H1 (cell line): ENCODE results near the gene SRR. TPM values are rescaled to one million over a fixed set of nuclear protein-coding genes. Genes with fewer than 3 reads are reported as not detected.

Source experiments
- CTCF ChIA-PET: fragments of 300-600 bp; sonication (Branson Sonifier 250); formaldehyde crosslinking; loops from one replicate; lab custom pipeline; 2021; ENCODE audit not compliant: partially characterized antibody; lab: Charles Lee
- POLR2A ChIA-PET: fragments of 300-600 bp; sonication (Branson Sonifier 250); formaldehyde crosslinking; loops from one replicate; lab custom pipeline; 2021; ENCODE audit warnings: inconsistent platforms; ENCODE audit not compliant: partially characterized antibody; lab: Charles Lee
- DNase-seq, 2 experiments: peaks; one replicate each; pipeline versions ENCODE4 v3.0.0 to v3.0.0-alpha.2; 2010 to 2022; ENCODE audit warnings: low spot score in 2 of 2, low read depth in 1 of 2, mixed read lengths in 1 of 2
- FAIRE-seq: peaks from 2 replicates; lab custom pipeline; 2011; peaks lifted over from hg19 to GRCh38; lab: Jason Lieb, UNC
- H2AFZ ChIP-seq: 2 replicates; pipeline ENCODE4 v1.8.1; 2012; ENCODE audit warnings: low read length, inconsistent platforms
- H2AK5ac ChIP-seq: 2 replicates; pipeline ENCODE4 v1.6.1; 2013; ENCODE audit warnings: low read depth, low read length
- H2BK120ac ChIP-seq: replicated peaks from 2 replicates; pipeline ENCODE3; 2013; ENCODE audit warnings: low read depth, low read length, inconsistent platforms
- H2BK12ac ChIP-seq: 2 replicates; pipeline ENCODE4 v1.6.1; 2013; ENCODE audit warnings: low read depth, low read length
- H2BK15ac ChIP-seq: 2 replicates; pipeline ENCODE4 v1.6.1; 2013; ENCODE audit warnings: low read length
- H2BK20ac ChIP-seq: 2 replicates; pipeline ENCODE4 v1.6.1; 2013; ENCODE audit warnings: low read length
- H2BK5ac ChIP-seq: 2 replicates; pipeline ENCODE4 v1.6.1; 2013; ENCODE audit warnings: low read depth, low read length
- H3K14ac ChIP-seq: 2 replicates; pipeline ENCODE4 v1.6.1; 2013; ENCODE audit warnings: inconsistent platforms; ENCODE audit not compliant: insufficient read length
- H3K18ac ChIP-seq: 2 replicates; pipeline ENCODE4 v1.6.1; 2013; ENCODE audit warnings: low read length; ENCODE audit errors: extremely low read depth
- H3K23ac ChIP-seq: 2 replicates; pipeline ENCODE4 v1.6.1; 2013; ENCODE audit warnings: inconsistent platforms; ENCODE audit not compliant: insufficient read length
- H3K23me2 ChIP-seq: 2 replicates; pipeline ENCODE4 v1.6.1; 2013; ENCODE audit warnings: low read depth, low read length
- H3K27ac ChIP-seq: 2 replicates; pipeline ENCODE4 v1.6.1; 2011; ENCODE audit warnings: low read depth, low read length, inconsistent platforms
- H3K27me3 ChIP-seq, 4 experiments: replicated peaks in 1 of 4; 1 replicate in 1 of 4; 2 replicates in 3 of 4; pipeline versions ENCODE4 v1.6.1 to v1.8.1; 2011 to 2013; ENCODE audit warnings: low read length in 3 of 4, mild to moderate bottlenecking in 3 of 4, inconsistent platforms in 2 of 4, mixed read lengths in 2 of 4, moderate library complexity in 1 of 4; ENCODE audit not compliant: control insufficient read depth in 3 of 4, insufficient read depth in 3 of 4; ENCODE audit errors: extremely low read depth in 1 of 4
- H3K36me3 ChIP-seq, 4 experiments: 2 replicates each; pipeline versions ENCODE4 v1.6.1 to v1.8.1; 2011 to 2013; ENCODE audit warnings: mild to moderate bottlenecking in 4 of 4, low read length in 3 of 4, moderate library complexity in 2 of 4, control low read depth in 1 of 4, inconsistent platforms in 1 of 4; ENCODE audit not compliant: insufficient read depth in 4 of 4, control insufficient read depth in 2 of 4
- H3K4ac ChIP-seq: replicated peaks from 2 replicates; pipeline ENCODE3; 2013; ENCODE audit warnings: low read length, low read depth, mixed read lengths, inconsistent platforms; ENCODE audit not compliant: insufficient read length
- H3K4me1 ChIP-seq, 4 experiments: replicated peaks in 1 of 4; 1 replicate in 1 of 4; 2 replicates in 3 of 4; pipeline versions ENCODE4 v1.6.1 to v1.8.1; 2011 to 2013; ENCODE audit warnings: low read length in 3 of 4, inconsistent platforms in 2 of 4, mixed read lengths in 1 of 4; ENCODE audit not compliant: insufficient read depth in 4 of 4, control insufficient read depth in 3 of 4
- H3K4me2 ChIP-seq, 2 experiments: 2 replicates each; pipeline versions ENCODE4 v1.6.1 to v1.8.1; 2011 to 2013; ENCODE audit warnings: low read depth in 2 of 2, low read length in 2 of 2, control low read depth in 1 of 2, inconsistent platforms in 1 of 2, mild to moderate bottlenecking in 1 of 2; ENCODE audit not compliant: insufficient read depth in 1 of 2
- H3K4me3 ChIP-seq, 4 experiments: fragments of 200-600, 300-600 bp in 1 of 4; sonication (generic), shearing (Covaris generic), sonication (Bioruptor Twin) in 1 of 4; 2 replicates each; pipeline versions ENCODE4 v1.5.1 to v1.8.1; 2011 to 2016; ENCODE audit warnings: low read length in 4 of 4, low read depth in 3 of 4, control low read depth in 2 of 4, inconsistent platforms in 2 of 4, mild to moderate bottlenecking in 2 of 4, mixed read lengths in 1 of 4, moderate library complexity in 1 of 4; ENCODE audit not compliant: insufficient read depth in 2 of 4; ENCODE audit errors: extremely low read depth in 1 of 4
- H3K56ac ChIP-seq: replicated peaks from 2 replicates; pipeline ENCODE3; 2013; ENCODE audit warnings: low read depth, mild to moderate bottlenecking, mixed read lengths, low read length, inconsistent platforms; ENCODE audit not compliant: insufficient read length
- H3K79me1 ChIP-seq: 2 replicates; pipeline ENCODE4 v1.6.1; 2013; ENCODE audit warnings: low read depth, low read length, control low read depth
- H3K79me2 ChIP-seq, 2 experiments: 2 replicates each; pipeline versions ENCODE4 v1.6.1 to v1.8.1; 2012 to 2013; ENCODE audit warnings: low read length in 2 of 2, mild to moderate bottlenecking in 2 of 2, inconsistent platforms in 1 of 2; ENCODE audit not compliant: insufficient read depth in 2 of 2, control insufficient read depth in 1 of 2
- H3K9ac ChIP-seq, 4 experiments: replicated peaks in 1 of 4; 1 replicate in 1 of 4; 2 replicates in 3 of 4; pipeline versions ENCODE4 v1.6.1 to v1.8.1; 2011 to 2013; ENCODE audit warnings: low read depth in 3 of 4, low read length in 3 of 4, control low read depth in 2 of 4, mild to moderate bottlenecking in 2 of 4, moderate library complexity in 2 of 4, inconsistent platforms in 1 of 4; ENCODE audit errors: extremely low read depth in 1 of 4
- H3K9me3 ChIP-seq, 2 experiments: 2 replicates each; pipeline versions ENCODE4 v1.6.1 to v1.8.1; 2012 to 2013; ENCODE audit warnings: mild to moderate bottlenecking in 2 of 2, moderate library complexity in 2 of 2, control low read depth in 1 of 2, inconsistent platforms in 1 of 2, low read depth in 1 of 2, low read length in 1 of 2, mixed read lengths in 1 of 2; ENCODE audit not compliant: insufficient read depth in 2 of 2
- H4K20me1 ChIP-seq, 2 experiments: replicated peaks in 1 of 2; 2 replicates each; pipeline versions ENCODE3 to v1.8.1; 2011 to 2013; ENCODE audit warnings: inconsistent platforms in 2 of 2, low read length in 2 of 2, mild to moderate bottlenecking in 1 of 2; ENCODE audit not compliant: insufficient read depth in 2 of 2, control insufficient read depth in 1 of 2
- H4K5ac ChIP-seq: 2 replicates; pipeline ENCODE4 v1.6.1; 2013; ENCODE audit warnings: low read length, low read depth, mixed read lengths, inconsistent platforms; ENCODE audit not compliant: insufficient read length
- H4K8ac ChIP-seq: 2 replicates; pipeline ENCODE4 v1.8.0; 2013; ENCODE audit warnings: mild to moderate bottlenecking, moderate library complexity, low read length, inconsistent platforms; ENCODE audit not compliant: insufficient read depth; ENCODE audit errors: extremely low read depth
- H4K91ac ChIP-seq: replicated peaks from 2 replicates; pipeline ENCODE3; 2013; ENCODE audit warnings: low read length, mixed read lengths, inconsistent platforms; ENCODE audit not compliant: insufficient read length
- BACH1 ChIP-seq: IDR thresholded peaks from 2 replicates; pipeline ENCODE4 v1.6.1; 2012; ENCODE audit warnings: low read length, improper control_type of control experiment
- CEBPB ChIP-seq: IDR thresholded peaks from 2 replicates; pipeline ENCODE4 v1.6.1; 2012; ENCODE audit warnings: low read depth, low read length
- E2F6 ChIP-seq: IDR thresholded peaks from 2 replicates; pipeline ENCODE4 v1.6.1; 2012; ENCODE audit warnings: inconsistent platforms
- FOSL1 ChIP-seq: IDR thresholded peaks from 2 replicates; pipeline ENCODE4 v1.6.1; 2011; ENCODE audit warnings: mild to moderate bottlenecking, low read depth, low read length, moderate library complexity; ENCODE audit not compliant: insufficient read depth
- GTF2F1 ChIP-seq: IDR thresholded peaks from 2 replicates; pipeline ENCODE4 v1.6.1; 2012; ENCODE audit warnings: low read depth, low read length, improper control_type of control experiment, borderline replicate concordance
- KDM4A ChIP-seq: IDR thresholded peaks from one replicate; pipeline ENCODE4 v1.7.1; 2012; ENCODE audit warnings: low read depth, mild to moderate bottlenecking, moderate library complexity, low read length, inconsistent platforms; ENCODE audit not compliant: severe bottlenecking
- PHF8 ChIP-seq: fragments of 200-600 bp; sonication (generic); conservative IDR thresholded peaks from 2 replicates; pipeline ENCODE4 v1.7.1; 2012; ENCODE audit warnings: low read depth, mild to moderate bottlenecking, inconsistent platforms, low read length, moderate library complexity
- SIX5 ChIP-seq: IDR thresholded peaks from 2 replicates; pipeline ENCODE4 v1.6.1; 2011; ENCODE audit warnings: mild to moderate bottlenecking, low read depth, low read length
- TAF1 ChIP-seq: IDR thresholded peaks from 2 replicates; pipeline ENCODE4 v1.6.1; 2011; ENCODE audit warnings: mild to moderate bottlenecking, low read depth, low read length
- WGBS, 2 experiments: shearing (Covaris generic) in 1 of 2; methylation state at CpG; one replicate each; pipeline versions ENCODE4 v1.1.6 to v1.1.7; 2013 to 2015; ENCODE audit warnings: low lambda C conversion rate in 2 of 2, mixed read lengths in 2 of 2, inconsistent platforms in 1 of 2, low coverage in 1 of 2, missing lambda C conversion rate in 1 of 2; ENCODE audit not compliant: insufficient replicate concordance in 2 of 2, insufficient coverage in 1 of 2, insufficient read length in 1 of 2; ENCODE audit errors: extremely low coverage in 1 of 2, missing lambda C conversion rate in 1 of 2; 5-methylcytosine and 5-hydroxymethylcytosine counted together
- polyA plus RNA-seq, 7 experiments: library from polyadenylated mRNA; depleted of rRNA in 3 of 7; stranded (reverse) in 5 of 7; unstranded in 2 of 7; fragments of >200 nt in 5 of 7; fragments of 200-250 nt in 2 of 7; gene quantifications; 1 replicate in 5 of 7; 2 replicates in 1 of 7; 4 replicates in 1 of 7; pipeline versions ENCODE4 v1.2.1 to v1.2.3, GENCODE V29; 2011 to 2013; ENCODE audit warnings: missing spikeins in 2 of 7, mixed read lengths in 2 of 7
- total RNA-seq: library from RNA; stranded (reverse); fragmentation: NEBNext Ultra II Directional; extraction: Animal tissue kit (Norgen Biotek cat#: 25700); gene quantifications from 2 replicates; pipeline ENCODE4 v1.2.1, GENCODE V29; 2021

The SRR gene
- total and polyA plus RNA-seq, 2 of the 8 experiments (the other 6 are each of a cell fraction or from before 2014, with no cell fraction given), result 3.6 to 4.5 TPM

- POLR2A ChIA-PET, result interaction anchor here (0.7 to 5.2 kb wide), 19 partner anchors 10 to 293 kb away, joined by 3 to 148 read pairs (median 4); partner anchors contain the start of genes HIC1, SGSM2 and TSR1
- peak; percentile 90 for TF ChIP-seq CEBPB
- peak; percentile 88; the same call in 1 of the 2 replicates for TF ChIP-seq TAF1
- TF ChIP-seq FOSL1, result no peak
- no peak for TF ChIP-seq SIX5
- peak; percentile 11 for TF ChIP-seq KDM4A
- TF ChIP-seq GTF2F1, result no peak
- TF ChIP-seq E2F6, result no peak
- no peak for TF ChIP-seq BACH1
- no peak for TF ChIP-seq PHF8
These were observed 44.3 kb downstream of the SRR start for GRCh38 chr17:2347805-2348685.

More at GRCh38 chr17:2347805-2348685, 44.3 kb downstream of the SRR start:
- H3K4me1 ChIP-seq, result peaks cover 4 to 21% (median 7%) of the 10 kb centered on the region in 4 experiments
- H3K4me3 ChIP-seq, result peak overlapping the region in 3 of 4 experiments; percentile 22 to 48 (median 37); a peak in 5 of 8 replicates
- peak overlapping the region; percentile 3 for H3K56ac ChIP-seq
- peak overlapping the region; percentile 73 for H4K5ac ChIP-seq
- H3K27ac ChIP-seq, result peak overlapping the region; percentile 89
- FAIRE-seq (peak; percentile 100), DNase-seq (peak; percentile 83 to 89)
- H3K79me2 ChIP-seq, result no peaks in the 10 kb centered on the region
- WGBS, 2 experiments, result 20% methylated on average over 11 of the region's 11 CpGs; no CpG with 5 or more reads in 1 of the 2 experiments
- H4K8ac ChIP-seq, result no peak overlapping the region
- CTCF ChIA-PET, result interaction anchor here (1.2 to 5.0 kb wide), 10 partner anchors 10 to 373 kb away, joined by 3 to 34 read pairs (median 6); partner anchors contain the start of genes HIC1, SGSM2 and TSR1
- no peak overlapping the region for H3K23ac ChIP-seq
- no peak overlapping the region for H2BK15ac ChIP-seq
- peak overlapping the region; percentile 72 for H3K18ac ChIP-seq
- peaks cover 0 to 12% (median 2%) of the 10 kb centered on the region in 4 experiments; a peak in 3 of 8 replicates for H3K36me3 ChIP-seq
- H2BK12ac ChIP-seq, result peak overlapping the region; percentile 91
- peak overlapping the region; percentile 59 for H2BK120ac ChIP-seq
- H3K79me1 ChIP-seq, result peaks cover 3% of the 10 kb centered on the region; the same call in 1 of the 2 replicates
- peak overlapping the region; percentile 79 for H2AK5ac ChIP-seq
- H3K9me3 ChIP-seq, result no peaks in the 10 kb centered on the region
- H3K14ac ChIP-seq, result no peak overlapping the region
- peak overlapping the region; percentile 6 for H2BK20ac ChIP-seq
- H3K9ac ChIP-seq, result peak overlapping the region in 3 of 4 experiments; percentile 47 to 58 (median 52); a peak in 6 of 7 replicates
- 0 out of 2 replicates have a peak, but pooled peaks cover 6% of the 10 kb centered on the region for H3K23me2 ChIP-seq
- H3K4ac ChIP-seq, result peak overlapping the region; percentile 25
- H3K4me2 ChIP-seq, result peak overlapping the region; percentile 81 to 90
- peak overlapping the region; percentile 14; the same call in 1 of the 2 replicates for H2AFZ ChIP-seq
- peak overlapping the region; percentile 69 for H2BK5ac ChIP-seq
- no peaks in the 10 kb centered on the region for H4K20me1 ChIP-seq
- no peaks in the 10 kb centered on the region for H3K27me3 ChIP-seq
- peak overlapping the region; percentile 59 for H4K91ac ChIP-seq
